SIG-M5 (cell line): Measurements from ENCODE around the gene CAVIN1.
"Not testable (repeated sequence)": the region's sequence is repeated elsewhere in the genome, so short reads cannot be mapped to it uniquely, and the experiment has no call there.

ENCODE experiments used
- DNase-seq: peaks from one replicate; lab custom pipeline; 2025; lab: John Stamatoyannopoulos, UW

Gene CAVIN1

DNA sequence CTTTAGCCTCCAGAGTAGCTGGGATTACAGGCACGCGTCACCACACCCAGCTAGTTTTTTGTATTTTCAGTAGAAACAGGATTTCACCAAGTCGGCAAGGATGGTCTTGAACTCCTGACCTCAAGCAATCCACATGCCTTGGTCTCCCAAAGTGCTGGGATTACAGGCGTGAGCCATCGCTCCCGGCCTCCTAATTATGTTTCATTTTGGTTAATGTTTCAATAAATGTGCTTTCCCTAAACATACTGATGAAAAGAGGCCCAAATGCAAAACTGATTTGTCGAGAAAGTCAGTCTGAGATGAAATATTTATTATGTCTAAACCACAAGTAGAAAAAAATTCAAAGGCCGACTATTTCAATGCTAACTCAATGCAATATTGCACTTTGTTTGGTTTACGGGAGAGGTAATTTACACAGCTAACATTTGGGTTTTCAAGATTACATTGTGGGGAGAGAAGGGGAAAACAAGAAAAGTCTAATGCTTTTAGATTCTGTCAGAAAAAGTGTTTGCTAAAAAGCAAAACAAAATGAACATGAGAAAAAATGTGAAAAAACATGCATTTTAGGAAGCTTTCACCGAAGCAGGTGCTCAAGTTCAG, 44.6 kb downstream of the CAVIN1 start:
- no peak for DNase-seq

- no peak for DNase-seq
Measured at GRCh38 chr17:42373896-42374295, 49.2 kb downstream of the CAVIN1 start.

GRCh38 chr17:42372142-42372541, 50.9 kb downstream of the CAVIN1 start:
- DNase-seq: no peak

GRCh38 chr17:42368797-42369561, 54.1 kb downstream of the CAVIN1 start:
- not testable (repeated sequence) for DNase-seq

DNA sequence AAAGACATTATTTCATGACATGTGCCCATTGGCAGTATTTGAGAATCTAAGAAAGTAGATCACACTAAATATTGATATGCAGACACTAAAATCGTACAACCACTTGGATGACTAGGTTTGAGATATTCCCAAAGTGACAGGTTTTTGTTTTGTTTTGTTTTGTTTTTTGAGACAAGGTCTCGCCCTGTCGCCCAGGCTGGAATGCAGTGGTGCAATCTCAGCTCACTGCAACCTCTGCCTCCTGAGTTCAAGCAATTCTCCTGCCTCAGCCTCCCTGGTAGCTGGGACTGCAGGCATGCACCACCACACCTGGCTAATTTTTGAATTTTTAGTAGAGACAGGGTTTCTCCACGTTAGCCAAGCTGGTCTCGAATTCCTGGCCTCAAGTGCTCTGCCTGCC, 54.7 kb downstream of the CAVIN1 start:
- not testable (repeated sequence) for DNase-seq

DNA sequence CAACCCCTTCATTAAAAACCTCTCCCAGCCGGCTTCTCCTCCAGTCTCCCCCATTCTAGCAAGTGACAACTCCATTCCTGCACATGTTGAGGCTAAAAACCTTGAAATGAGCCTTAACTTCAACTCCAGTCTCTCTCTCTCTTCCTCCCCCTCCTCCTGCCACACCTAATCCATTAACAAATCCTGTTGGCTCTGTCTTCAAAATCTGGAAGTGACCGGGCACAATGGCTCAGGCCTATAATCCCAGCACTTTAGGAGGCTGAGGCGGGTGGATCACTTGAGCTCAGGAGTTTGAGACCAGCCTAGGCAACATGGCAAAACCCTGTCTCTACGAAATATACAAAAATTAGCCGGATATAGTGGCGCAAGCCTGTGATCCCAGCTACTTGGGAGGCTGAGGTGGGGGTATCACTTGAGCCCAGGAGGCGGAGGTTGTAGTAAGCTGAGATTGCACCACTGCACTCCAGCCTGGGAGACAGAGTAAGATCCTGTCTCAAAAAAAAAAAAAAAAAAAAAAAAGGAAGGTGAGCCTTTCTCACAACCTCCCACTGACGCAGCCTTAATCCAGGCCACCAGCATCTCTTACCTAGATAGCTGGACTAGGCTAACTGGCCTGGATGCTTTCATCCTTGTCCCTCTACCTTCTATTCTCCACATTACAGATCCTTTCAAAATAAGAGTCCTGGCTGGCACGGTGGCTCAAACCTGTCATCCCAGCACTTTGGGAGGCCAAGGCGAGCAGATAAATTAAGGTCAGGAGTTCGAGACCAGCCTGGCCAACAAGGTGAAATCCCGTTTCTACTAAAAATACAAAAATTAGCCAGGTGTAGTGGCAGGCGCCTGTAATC, 56.7 kb downstream of the CAVIN1 start:
- not testable (repeated sequence) for DNase-seq

DNA sequence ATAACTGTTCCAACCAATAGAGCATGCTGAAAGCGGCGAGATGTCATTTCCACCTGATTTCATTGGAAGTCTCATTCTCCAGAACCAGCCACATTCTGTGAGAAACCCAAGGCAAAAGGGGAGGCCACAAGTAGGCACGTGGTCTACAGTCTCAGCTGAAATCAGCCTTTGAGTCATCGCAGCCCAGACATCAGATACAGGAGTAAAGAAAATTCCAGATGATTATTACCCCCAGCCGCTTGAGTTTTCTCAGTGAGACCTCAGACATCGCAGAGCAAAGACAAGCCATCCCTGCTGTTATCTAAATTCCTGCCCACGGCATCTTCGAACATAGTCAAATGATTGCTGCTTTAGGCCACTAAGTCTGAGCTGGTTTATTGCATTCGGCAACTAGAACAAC, 57.9 kb downstream of the CAVIN1 start:
- DNase-seq: no peak

DNA sequence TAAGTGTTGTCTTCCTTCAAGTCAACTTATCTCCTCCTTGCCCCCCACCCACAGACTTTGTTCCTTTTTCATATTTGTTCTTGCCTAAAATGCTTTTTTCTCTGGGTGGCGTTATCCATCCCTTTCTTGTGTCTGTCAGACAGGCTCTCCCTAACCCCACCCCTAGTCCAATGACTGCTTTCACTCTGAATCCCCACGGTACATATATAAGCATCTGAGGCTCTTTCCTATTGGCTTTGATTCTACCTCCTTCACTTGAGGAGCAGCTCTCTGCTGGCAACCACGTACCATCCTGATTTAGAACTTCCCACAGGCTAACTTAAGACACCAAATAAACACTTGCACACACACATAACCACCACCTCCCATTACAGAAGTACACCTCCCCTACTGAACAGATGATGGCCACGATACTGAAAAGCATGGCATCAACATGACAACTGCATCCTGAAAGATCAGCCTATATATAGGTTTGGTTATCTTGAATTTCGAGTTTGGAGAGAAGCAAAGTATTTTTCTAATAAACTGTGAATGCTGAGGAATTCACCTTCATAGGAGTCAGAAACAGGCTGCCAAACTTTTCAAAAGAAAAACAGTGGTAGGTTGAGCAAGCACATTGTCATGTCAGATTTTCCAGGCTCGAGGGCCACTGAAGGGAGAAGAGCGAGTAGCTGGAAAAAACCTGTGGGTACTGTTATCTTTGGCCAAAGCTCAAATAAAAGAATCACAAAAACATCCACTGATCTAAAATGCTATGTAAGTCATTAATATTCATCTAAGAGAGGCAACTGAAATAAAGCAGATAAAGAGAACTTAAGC, 59.1 kb downstream of the CAVIN1 start:
- DNase-seq: no peak

DNA sequence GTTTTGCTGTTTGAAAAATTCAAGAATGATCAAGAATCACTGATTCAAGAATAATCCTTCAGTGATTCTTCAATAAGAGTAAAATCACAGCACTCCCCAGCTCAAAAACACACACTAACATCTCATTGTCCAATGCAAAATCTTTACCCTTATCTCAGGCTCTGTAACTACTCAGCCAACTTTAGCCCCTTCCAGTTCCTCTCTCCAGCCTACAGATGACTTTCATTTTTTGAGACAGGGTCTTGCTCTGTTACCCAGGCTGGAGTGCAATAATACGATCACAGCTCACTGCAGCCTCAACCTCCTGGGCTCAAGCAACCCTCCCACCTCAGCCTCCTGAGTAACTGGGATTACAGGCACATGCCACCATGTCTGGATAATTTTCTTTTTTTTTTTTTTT, 59.8 kb downstream of the CAVIN1 start:
- DNase-seq: no peak

GRCh38 chr17:42362245-42362961, 60.7 kb downstream of the CAVIN1 start:
- DNase-seq: no peak

- DNase-seq: no peak
Measured at GRCh38 chr17:42361781-42362186, 61.3 kb downstream of the CAVIN1 start.

- not testable (repeated sequence) for DNase-seq
Measured at GRCh38 chr17:42360388-42360787, 62.7 kb downstream of the CAVIN1 start.

DNA sequence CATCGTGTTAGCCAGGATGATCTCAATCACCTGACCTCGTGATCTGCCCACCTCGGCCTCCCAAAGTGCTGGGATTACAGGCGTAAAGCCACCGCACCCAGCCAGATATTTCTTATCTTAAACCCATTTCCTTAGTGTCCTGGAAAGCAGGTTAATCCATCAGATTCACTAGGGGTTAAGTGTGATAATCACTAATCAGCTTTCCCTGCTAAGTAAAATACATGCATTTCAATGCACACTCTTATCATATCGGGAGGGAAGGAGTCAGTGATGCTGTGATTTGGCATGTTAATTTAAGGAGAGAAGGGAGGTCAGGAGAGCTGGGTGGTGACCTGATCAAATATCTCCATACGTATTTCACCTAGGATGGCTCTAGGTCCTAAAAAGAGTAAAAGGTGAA, 63.9 kb downstream of the CAVIN1 start:
- DNase-seq: no peak

- DNase-seq: no peak
Measured at GRCh38 chr17:42358434-42358833, 64.6 kb downstream of the CAVIN1 start.

DNA sequence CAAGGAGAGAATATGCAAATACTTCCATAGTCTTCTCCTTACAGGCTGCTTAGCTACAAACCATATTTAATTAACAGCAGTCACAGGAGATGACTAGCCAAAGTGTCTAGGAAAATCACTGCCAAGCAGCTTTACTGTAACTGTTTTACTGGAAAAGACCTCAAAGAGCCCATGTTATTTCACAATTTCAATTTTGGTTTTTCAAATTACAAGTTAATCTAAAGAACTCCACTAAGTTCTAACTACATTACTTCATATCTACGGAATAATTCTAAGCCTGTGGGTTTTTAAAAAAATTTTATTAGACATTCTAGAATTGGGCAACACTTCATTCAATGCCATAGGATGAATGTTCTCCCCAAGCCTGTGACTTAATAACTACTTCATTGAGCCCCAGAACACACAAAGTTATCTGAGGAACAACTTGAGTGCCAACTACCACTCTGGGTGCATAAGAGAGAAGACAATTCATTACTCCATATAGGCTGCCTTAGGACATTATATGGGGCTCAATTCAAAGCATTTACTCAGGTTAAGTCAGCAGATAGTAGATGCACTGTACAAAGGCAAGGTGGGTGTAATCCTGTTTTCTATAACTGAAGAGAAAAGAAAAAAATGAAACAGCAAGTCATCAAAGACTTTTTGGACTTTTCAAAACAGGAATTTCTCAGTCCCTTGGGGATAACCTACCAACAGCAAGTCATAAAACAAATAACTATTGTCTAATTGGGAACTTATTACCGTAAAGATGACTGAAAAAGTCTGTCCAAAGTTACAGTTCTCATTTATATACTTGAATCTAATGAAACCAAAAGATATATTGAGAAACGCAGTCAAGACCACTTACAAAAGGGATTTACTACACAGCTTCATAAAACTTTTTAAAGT, 67.9 kb downstream of the CAVIN1 start:
- DNase-seq: no peak
